Measurements from ENCODE around the gene ARHGAP19. TPM values are rescaled to one million over a fixed set of nuclear protein-coding genes. Genes with fewer than 3 reads are reported as not detected.

The ARHGAP19 gene
- total RNA-seq, 1 donor from 2014 or later = 15.4 TPM

GRCh38 chr10:97280783-97281182 is 11.7 kb downstream of the ARHGAP19 start:
- H3K4me3 ChIP-seq = no peak overlapping the region
- H3K27ac ChIP-seq = no peak overlapping the region
- H3K9me3 ChIP-seq = no peaks in the 10 kb centered on the region
- DNase-seq = no peak
- ATAC-seq = no peak
- intact Hi-C loops (cut with DNase I) = no loop called here
- H3K36me3 ChIP-seq = no peaks in the 10 kb centered on the region
- TF ChIP-seq, protein P1, sequence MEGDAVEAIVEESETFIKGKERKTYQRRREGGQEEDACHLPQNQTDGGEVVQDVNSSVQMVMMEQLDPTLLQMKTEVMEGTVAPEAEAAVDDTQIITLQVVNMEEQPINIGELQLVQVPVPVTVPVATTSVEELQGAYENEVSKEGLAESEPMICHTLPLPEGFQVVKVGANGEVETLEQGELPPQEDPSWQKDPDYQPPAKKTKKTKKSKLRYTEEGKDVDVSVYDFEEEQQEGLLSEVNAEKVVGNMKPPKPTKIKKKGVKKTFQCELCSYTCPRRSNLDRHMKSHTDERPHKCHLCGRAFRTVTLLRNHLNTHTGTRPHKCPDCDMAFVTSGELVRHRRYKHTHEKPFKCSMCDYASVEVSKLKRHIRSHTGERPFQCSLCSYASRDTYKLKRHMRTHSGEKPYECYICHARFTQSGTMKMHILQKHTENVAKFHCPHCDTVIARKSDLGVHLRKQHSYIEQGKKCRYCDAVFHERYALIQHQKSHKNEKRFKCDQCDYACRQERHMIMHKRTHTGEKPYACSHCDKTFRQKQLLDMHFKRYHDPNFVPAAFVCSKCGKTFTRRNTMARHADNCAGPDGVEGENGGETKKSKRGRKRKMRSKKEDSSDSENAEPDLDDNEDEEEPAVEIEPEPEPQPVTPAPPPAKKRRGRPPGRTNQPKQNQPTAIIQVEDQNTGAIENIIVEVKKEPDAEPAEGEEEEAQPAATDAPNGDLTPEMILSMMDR (IDR thresholded peaks at IDR 0.05) = no peak
- no peaks in the 10 kb centered on the region for H3K27me3 ChIP-seq (ENCODE audit: low read depth)
- peaks cover 18% of the 10 kb centered on the region for H3K4me1 ChIP-seq

GRCh38 chr10:97279121-97279815 is 13.2 kb downstream of the ARHGAP19 start:
- ATAC-seq = no peak
- no peak overlapping the region for H3K4me3 ChIP-seq
- H3K4me1 ChIP-seq = peaks cover 18% of the 10 kb centered on the region
- no peaks in the 10 kb centered on the region for H3K27me3 ChIP-seq (ENCODE audit: low read depth)
- H3K27ac ChIP-seq = peak overlapping the region; percentile 20
- no peak for DNase-seq
- intact Hi-C loops (cut with DNase I) = no loop called here
- TF ChIP-seq, protein P1 (IDR thresholded peaks at IDR 0.05) = no peak
- H3K36me3 ChIP-seq = no peaks in the 10 kb centered on the region
- no peaks in the 10 kb centered on the region for H3K9me3 ChIP-seq

- Histone ChIP-seq H3K4me3 (no peak overlapping the region), H3K36me3 (no peaks in the 10 kb centered on the region), H3K27me3 (ENCODE audit: low read depth) (no peaks in the 10 kb centered on the region), H3K9me3 (no peaks in the 10 kb centered on the region), H3K27ac (peak overlapping the region; percentile 20), H3K4me1 (peaks cover 18% of the 10 kb centered on the region)
- intact Hi-C loops (cut with DNase I) = no loop called here
- peak; percentile 85 to 86 for ATAC-seq
- no peak for DNase-seq
- TF ChIP-seq, protein P1 (IDR thresholded peaks at IDR 0.05) = peak; percentile 70
These were observed 13.9 kb downstream of the ARHGAP19 start for GRCh38 chr10:97278491-97278989.

DNA sequence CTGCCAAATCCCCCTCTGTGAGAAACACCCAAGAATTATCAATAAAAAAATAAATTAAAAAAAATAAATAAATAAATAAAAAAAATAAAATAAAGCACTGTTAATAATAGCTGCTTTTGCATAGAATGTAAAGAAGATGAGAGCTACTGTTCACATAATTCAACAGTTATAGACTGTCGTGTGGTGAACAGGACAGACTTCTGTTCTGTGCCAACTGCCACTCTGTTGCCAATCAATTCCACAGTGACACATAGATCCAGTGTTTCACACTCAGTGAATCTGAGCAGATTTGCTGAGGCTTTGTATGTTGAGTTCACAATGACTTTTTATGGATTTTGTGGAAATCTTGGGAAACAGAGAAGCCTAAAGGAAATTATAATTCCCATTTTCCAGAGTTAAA is 14.9 kb downstream of the ARHGAP19 start:
- no peaks in the 10 kb centered on the region for H3K36me3 ChIP-seq
- no peaks in the 10 kb centered on the region for H3K9me3 ChIP-seq
- H3K4me1 ChIP-seq = peaks cover 18% of the 10 kb centered on the region
- intact Hi-C loops (cut with DNase I) = no loop called here
- H3K4me3 ChIP-seq = no peak overlapping the region
- ATAC-seq = no peak
- TF ChIP-seq, protein P1 (IDR thresholded peaks at IDR 0.05) = no peak
- no peak for DNase-seq
- no peak overlapping the region for H3K27ac ChIP-seq
- no peaks in the 10 kb centered on the region for H3K27me3 ChIP-seq (ENCODE audit: low read depth)

- intact Hi-C loops (cut with DNase I) = no loop called here
- Histone ChIP-seq H3K27me3 (ENCODE audit: low read depth) (no peaks in the 10 kb centered on the region), H3K36me3 (no peaks in the 10 kb centered on the region), H3K9me3 (no peaks in the 10 kb centered on the region), H3K27ac (no peak overlapping the region), H3K4me1 (peaks cover 18% of the 10 kb centered on the region), H3K4me3 (no peak overlapping the region)
- TF ChIP-seq, protein P1 (IDR thresholded peaks at IDR 0.05) = no peak
- DNase-seq (no peak), ATAC-seq (no peak)
These were observed 17.6 kb downstream of the ARHGAP19 start for GRCh38 chr10:97274828-97275227.
